ENCODE results near the gene GPRC5C.
"Not testable (repeated sequence)": the region's sequence is repeated elsewhere in the genome, so short reads cannot be mapped to it uniquely, and the experiment has no call there.

Gene GPRC5C

DNA sequence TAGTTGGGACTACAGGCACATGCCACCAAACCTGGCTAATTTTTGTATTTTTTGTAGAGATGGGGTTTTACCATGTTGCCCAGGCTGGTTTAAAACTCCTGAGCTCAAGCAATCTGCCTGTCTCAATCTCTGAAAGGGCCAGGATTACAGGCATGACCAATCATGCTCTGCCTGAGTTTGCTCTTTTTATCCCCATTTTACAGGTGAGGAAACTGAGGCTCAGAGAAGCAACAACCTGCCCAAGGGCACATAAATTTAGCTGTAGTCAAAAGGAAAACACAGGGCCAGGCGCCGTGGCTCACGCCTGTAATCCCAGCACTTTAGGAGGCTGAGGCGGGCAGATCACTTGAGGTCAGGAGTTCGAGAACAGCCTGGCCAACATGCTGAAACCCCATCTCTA, 26.6 kb upstream of the GPRC5C start:
- not testable (repeated sequence) for DNase-seq (ENCODE audit: low read depth in 2 of 2)

DNA sequence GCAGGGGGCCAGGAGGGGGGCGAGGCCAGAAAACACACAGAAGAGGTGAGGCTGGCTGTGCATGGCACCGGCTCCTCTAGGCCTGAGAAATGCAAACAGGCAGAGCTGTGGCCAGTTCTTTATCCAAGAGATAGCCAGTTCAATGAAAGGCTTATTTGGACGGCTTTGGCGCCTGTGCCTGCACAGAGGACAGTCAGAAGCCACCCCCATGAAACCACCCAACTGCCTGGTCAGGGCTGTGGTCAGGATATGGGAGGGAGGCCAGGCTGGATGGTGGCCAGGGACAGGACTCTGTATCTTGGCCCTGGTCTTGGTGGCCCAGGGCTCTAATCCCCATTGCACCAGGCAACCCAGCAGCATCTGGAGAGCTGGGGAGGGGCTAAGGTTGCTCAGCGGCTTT, 24.5 kb upstream of the GPRC5C start:
- DNase-seq (ENCODE audit: low read depth in 2 of 2) = no peak

DNA sequence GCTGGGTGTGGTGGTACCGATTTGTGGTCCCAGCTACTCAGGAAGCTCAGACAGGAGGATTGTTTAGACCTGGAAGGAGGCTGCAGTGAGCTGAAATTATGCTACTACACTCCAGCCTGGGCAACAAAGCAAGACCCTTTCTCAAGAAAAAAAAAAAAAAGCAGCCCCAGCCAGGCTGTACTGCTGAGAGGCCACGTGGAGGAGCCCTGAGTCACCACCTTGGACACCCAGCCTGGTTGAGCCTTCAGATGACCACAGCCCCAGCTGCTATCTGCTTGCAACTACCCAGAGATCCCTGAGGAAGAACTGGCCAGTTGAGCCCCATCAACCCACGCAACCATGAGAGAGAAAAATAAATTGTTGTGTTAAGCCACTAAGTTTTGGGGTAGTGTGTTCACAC, 23.6 kb upstream of the GPRC5C start:
- no peak for DNase-seq (ENCODE audit: low read depth in 2 of 2)

DNA sequence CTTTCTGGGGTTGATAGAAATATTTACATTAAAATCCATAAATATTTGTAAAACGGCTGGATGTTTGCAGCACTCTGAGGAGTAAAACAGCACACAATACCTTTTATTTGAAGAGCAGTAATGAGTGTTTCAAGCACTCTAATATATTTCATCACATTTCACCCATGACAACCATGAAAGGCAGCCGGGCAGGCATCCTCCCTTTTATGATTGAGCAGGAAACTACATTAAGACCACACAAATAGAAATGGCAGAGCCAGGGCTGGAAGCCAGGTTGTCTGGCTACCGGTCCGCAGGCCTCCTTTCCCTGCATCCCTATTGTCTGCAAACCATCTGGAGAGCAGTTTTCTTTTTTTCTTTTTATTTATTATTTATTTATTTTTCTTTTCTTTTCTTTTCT, 23.1 kb upstream of the GPRC5C start:
- no peak for DNase-seq (ENCODE audit: low read depth in 2 of 2)

DNA sequence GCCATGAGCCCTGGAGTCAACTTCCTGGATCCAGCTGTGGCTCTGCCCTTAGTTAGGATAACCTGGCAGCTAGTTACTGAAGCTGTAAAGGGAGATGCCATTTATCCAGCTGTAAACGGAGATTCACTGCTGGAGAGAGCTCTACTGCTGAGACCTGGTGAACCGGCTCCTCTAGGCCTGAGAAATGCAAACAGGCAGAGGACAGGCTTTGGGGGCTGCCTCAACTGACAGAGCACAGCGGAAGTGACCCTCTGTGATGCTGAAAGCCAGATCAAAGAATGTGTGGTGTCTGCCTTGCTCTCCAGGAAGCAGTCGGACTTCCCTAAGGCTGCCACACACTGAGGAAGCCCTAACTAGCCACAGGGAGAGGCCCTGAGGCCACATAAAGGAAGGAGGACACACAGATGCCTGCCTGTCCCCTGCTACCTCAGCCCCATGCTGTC, 21.9 kb upstream of the GPRC5C start:
- DNase-seq (ENCODE audit: low read depth in 2 of 2) = no peak

DNA sequence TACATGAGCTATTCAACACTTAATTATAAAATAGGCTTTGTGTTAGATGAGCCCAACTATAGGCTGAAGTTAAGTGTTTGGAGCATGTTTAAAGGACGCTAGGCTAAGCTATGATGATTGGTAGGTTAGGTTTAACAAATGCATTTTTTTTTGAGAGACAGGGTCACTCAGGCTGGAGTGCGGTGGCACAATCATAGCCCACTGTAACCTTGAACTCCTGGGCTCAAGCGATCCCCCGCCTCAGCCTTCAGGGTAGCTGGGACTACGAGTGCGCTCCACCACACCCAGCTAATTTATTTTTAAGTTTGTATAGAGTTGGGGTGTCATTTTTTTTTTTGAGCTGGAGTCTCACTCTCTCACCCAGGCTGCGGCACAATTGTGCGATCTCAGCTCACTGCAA, 19.3 kb upstream of the GPRC5C start:
- no peak for DNase-seq (ENCODE audit: low read depth in 2 of 2)

DNA sequence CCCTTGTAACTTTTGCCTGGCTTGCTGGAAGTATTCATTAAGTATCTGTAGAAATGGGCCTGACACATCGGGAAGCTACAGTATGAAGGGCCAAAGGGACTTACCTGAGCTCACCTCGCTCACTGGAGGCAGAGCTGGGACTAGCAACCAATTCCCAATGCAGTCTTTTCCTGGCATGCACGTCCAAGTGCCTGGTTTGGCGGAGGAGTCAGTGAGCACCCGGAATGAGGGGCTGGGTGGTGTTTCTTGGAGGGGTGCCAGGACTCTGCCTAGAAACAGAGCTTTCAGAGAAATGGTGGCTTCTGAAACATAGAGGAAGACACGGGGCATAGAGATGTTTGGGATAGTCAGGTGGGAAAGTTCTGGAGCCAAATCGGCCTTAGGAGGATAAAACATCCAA, 18.4 kb upstream of the GPRC5C start:
- no peak for DNase-seq (ENCODE audit: low read depth in 2 of 2)

DNA sequence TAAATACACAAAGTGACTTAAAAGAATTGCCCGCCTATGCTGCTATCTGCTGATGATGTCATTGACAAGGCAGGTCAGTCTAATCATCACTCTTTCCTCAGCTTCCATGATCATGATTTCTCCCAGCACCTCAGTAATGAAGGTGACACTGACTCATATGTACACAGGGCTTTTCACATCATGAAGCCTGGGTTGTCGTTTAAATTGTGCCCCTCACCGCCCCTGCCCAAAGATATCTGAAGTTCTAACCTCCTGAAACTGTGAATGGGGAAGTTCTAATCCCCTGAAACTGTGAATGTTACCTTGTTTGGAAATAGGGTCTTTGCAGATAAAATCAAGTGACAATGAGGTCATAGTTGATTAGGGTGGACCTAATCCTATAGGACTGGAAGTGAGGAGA, 17.4 kb upstream of the GPRC5C start:
- no peak for DNase-seq (ENCODE audit: low read depth in 2 of 2)

DNA sequence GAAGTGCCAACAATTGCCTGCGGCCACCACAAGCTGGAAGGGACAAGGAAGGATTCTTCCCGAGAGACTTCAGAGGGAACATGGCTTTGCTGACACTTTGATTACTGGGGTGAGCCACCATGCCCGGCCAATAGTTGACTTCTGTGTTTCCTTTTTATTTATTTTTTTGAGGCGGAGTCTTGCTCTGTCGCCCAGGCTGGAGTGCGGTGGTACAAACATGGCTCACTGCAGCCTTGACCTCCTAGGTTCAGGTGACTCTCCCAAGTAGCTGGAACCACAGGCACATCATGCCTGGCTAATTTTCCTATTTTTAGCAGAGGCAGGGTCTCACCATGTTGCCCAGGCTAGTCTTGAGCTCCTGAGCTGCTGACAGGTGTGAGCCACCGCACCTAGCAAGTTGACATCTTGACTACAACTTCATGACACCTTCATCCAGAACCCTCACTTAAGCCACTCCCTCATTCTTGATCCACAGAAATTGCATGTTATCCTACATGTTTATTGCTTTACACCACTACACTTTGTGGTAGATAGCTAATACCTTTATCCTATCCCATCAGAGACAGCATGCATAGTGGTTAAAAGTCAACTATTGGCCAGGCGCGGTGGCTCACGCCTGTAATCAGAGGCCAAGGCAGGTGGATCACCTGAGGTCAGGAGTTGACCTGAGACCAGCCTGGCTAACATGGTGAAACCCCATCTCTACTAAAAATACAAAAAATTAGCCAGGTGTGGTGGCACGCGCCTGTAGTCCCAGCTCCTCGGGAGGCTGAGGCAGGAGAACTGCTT, 16.1 kb upstream of the GPRC5C start:
- no peak for DNase-seq (ENCODE audit: low read depth in 2 of 2)

DNA sequence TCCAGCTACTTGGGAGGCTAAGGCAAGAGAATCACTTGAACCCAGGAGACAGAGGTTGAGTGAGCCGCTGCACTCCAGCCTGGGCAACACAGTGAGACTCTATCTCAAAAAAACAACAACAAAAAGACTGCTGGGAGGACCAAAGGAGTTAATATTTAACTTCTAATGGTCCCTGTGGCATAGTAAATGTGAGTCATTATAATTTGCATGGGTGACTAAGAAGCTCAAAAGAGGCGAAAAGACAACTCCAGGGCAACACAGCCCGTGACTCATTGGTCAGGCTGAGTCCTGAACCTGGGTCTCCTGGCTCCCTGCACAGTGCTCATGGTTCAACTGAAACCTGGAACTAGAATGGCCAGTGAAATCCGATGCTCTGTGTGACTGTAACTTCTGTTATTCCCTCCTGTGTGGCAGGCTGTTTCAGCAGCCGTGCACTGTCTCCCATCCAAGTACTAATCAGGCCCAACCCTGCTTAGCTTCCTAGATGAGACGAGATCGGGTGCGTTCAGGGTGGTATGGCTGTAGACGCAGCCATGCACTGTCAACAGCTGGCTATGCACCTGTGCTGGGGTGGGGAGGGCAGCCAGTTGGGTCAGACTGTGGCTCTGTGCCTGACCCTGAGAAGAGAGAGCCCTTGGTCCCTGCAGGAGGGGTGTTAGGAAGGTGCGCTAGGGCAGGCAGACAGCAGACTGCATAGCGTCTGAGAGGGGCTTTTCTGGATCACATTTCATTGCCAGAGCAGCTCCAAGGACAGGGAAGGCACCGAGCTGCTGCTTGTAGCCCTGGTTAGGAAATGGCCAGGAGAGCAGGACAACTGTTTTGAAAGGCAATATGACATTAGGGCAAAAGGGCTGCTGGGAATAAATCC, 14.5 kb upstream of the GPRC5C start:
- DNase-seq (ENCODE audit: low read depth in 2 of 2) = no peak

DNA sequence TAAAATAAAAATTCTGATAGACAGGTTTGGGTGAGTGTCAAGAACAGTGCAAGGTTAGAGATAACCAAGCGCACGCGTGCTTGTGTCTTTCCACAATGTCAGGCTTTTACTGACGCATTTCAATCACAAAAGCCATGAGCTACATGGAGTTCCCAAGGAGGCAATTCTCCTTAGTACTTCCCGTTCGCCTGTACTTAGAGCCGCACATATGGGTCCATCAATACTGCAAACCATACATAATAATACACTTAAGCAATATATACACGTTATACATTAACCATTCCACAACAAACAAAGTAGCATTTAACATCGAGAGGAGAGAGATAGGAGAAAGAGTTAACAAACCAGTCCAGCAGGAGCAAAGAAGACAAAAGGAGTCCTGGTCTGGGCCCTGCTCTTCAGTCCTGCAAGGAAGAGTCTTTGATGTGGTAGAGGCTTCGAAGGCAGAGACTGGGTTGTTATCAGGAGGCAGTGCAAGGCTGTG, 11.9 kb upstream of the GPRC5C start:
- DNase-seq (ENCODE audit: low read depth in 2 of 2) = no peak

DNA sequence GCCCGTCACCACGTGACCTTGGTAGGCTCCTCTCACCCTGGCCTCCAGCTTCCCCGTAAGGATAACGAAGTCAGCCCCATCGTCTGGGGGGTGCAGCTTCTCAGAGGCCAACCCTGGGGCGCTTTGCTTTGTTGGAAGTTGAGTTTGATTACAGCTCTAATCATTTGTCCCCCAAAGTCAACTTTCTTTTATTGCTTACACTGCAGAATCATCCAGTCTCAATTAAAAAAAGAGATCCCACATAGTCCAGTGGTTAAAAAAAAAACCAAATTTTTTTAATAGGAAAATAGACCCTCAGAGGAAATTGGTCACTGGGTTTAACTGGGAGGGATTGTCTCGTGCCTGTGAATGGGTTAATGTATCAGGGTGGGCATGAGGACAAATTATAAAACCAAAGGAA, 7.8 kb upstream of the GPRC5C start:
- DNase-seq (ENCODE audit: low read depth in 2 of 2) = no peak

DNA sequence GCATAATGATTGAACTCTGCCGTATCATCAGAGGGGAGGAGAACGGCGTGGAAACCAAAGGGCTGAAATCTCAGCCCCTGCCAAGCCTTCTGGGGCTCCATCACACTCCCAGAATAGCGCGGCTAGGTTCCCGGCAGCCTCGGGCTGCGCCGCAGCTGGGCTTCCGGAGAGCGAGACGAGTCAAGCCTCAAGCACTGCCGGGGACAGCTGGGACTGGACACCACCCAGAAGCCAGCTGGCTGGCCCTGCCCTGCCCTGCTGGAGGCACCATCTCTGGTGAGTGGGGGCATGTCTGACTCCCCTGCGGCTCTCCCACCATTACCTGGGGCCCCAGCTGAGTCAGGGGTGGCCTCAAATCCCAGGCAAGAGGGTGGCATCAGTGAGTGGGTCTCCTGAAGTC, 7.2 kb upstream of the GPRC5C start:
- DNase-seq (ENCODE audit: low read depth in 2 of 2) = no peak

DNA sequence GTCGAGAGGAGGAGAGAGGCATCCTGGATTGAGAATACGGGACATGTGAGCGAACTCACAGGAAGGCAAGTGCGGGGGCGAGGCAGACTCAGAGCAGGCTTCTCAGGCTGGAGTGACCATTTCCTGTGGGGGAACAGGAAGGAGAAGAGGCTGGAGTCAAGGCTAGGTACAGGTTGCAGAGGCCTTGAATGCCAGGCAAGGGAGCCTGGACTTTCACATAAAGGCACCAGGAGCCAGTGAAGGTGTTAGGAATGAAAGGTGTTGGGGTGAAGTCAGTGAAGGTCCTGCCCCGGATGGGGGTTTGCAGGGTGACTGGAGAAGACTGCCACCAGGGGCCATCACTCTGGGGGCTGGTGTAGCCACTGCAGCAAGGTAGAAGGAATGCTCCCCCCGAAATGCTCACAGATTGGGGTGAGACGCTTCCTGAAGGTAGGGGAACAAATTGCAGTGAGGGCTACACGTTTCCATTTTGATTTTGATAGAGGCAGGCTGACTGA, 5.3 kb upstream of the GPRC5C start:
- DNase-seq (ENCODE audit: low read depth in 2 of 2) = no peak

DNA sequence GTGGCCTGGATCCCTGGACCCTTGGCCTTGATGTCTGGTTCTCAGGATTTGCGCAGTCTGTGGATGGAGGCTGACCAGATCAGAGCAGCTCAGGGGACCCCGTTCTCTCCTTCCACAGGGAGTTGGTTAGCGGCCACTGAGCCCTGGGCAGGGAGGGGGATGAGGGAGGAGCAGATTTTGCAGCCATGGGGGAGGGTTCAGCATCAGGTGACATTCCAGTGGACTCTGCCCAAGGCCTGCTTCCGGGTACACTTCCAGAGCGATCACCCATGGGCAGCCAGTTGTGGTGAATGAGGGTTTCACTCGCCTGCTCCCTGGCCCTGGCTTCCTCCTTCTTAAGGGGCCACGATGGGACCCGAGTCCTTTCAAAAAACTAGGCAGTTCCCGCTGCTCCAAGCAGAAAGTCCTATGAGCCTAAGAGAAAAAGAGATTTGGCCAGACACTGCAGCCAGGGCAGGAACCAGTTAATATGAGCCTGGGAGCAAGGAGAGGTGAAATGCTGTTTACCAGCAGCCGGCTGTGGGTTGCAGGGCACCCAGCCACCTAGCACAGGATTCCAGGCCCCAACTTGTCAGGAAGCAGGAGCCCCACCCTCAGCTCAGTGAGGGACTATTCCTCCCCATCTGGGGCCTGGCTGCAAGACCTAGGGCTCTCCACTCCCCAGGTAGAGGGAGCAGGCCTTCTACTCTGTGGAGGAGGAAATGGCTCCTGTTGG, 4.7 kb upstream of the GPRC5C start:
- no peak for DNase-seq (ENCODE audit: low read depth in 2 of 2)

DNA sequence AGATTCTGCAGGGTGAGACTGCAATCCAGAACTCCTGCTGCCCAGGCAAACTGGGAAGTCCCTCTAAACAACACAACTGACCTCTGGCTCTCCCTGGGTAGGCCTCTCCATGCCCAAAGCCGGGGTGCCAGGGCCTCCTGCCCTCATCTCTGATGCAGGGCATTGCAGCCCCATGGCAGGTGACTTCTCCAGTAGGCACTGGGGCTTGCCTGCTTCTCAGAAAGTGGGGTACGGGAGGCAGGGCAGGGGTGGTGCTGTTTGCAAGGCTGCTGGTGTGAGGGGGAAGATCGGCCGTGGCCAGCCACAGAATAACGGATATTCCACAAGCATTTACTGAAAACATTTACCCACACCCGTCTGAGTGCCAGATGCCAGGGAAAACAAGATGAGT, 4.1 kb upstream of the GPRC5C start:
- no peak for DNase-seq (ENCODE audit: low read depth in 2 of 2)

DNA sequence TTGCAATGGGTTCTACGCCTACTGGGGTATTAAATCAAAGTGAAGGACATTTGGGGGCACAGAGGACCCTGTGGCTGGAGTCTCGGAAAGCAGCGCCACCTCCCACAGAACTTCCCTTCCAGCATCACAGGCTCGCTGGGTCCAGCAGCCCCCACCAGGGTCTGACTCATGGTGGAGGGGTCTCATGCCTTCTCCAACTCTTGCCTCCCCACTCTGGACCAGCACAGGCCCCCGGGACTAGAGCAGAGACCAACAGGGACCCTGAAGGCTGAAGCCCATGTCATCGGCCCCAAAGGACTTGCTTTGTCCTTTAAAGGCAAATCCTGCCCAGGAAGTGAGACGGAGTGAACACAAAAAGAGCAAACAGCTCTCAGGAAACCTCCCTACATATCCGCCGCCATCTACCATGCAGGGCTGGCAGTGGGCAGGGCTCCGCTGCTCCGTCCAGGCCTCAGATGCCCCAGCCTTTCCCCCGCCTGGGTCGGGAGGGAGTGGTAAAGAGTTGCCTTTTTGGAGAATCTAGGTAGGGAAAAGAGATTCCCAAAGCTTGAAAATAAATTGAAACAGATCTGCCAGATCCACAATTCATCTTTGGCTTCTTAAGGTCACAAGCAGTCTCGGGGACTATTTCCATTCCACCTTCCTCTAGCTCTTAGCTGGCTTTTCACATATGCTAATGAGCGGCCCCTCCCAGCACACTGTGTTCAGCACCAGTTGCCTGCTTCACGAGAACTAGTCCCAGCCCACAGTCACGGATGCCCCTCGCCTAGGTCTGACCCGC, 2.1 kb upstream of the GPRC5C start:
- DNase-seq (ENCODE audit: low read depth in 2 of 2) = no peak

DNA sequence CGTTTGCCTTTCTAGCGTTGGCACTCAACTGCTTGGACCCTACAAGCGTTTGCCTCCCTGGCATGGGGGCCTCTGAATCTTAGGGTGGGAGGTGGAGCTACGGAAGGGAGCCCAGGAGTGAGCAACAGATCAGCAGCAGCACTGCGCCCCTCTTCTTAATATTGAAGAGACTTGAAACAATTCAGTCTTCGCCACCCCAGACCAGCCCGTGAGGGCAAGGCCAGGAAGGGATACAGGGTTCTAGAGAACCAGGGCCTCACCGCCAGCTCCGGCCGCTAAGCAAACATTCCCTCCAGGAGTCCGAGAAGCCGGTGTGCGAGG, 1.5 kb upstream of the GPRC5C start:
- DNase-seq (ENCODE audit: low read depth in 2 of 2) = no peak

DNA sequence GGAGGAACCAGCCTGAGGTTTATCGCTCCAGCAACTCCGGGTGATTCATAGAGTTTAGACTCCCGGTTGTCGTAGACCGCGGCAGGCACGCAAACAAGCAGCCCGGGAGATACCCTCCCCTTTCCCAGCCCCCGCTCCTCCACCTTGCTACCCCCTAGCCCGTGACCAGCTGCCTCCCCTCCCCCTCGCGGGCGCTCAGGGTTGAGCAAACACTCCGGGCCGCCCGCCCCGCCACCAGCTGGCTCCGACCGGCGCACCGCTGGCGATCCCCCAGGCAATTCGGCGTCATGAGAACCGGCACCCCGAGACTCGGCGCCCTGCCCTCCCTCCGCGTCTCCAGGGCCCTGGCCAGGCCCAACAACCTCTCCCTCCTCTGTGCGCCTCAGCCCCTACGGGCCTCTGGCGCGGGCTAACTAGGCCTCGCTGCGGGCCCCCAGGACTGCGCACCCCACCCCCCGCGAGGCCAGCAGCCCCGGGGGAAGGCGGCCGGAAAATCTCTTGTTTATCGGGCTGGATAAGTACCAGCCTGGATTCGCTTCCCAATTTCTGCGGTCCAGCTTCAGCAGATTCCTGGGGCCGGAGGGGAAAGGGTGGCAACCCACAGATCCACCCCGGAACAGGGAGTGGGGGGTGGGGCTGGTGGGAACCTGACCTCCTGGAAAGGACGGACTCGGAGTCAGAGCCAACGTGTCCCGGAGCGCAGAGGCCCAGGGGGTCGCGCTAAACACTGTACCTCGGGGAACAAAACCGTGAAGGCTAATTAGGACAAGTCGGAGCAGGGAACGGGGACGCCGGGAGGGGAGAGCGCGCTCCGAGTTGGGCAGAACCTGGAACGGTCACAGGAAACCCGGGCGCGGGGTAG, 951 bp upstream of the GPRC5C start:
- no peak for DNase-seq (ENCODE audit: low read depth in 2 of 2)

DNA sequence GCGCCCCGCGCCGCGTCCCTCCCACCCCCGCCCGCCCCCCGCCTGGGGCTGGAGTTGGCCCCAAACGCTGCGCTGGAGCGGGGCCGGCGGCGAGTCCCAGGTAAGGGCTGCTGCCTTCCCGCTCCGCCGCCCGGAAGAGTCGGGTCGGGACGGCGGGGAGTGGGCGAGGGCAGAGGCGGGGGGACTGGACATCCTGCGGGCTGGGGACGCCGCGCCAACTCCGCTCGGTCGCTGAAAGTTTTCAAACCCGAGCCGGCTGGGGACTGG, 469 bp downstream of the GPRC5C start:
- DNase-seq (ENCODE audit: low read depth in 2 of 2) = no peak

Measured in stimulated activated CD8-positive, alpha-beta memory T cell treated with anti-CD3 and anti-CD28 coated beads, Interleukin-7, amount 100 ng/mL, for 1 hour (primary cell).